SJSA1 (cell line): ENCODE data around the gene FBXO9. TPM values are rescaled to one million over a fixed set of nuclear protein-coding genes. Genes with fewer than 3 reads are reported as not detected.

Experiments
- DNase-seq, 2 experiments: peaks; one replicate each; pipeline ENCODE4 v3.0.0-alpha.2; 2015 to 2020; ENCODE audit warnings: low spot score in 2 of 2, low read depth in 1 of 2
- H3K27ac ChIP-seq: fragments of 250-450 bp; sonication (Bioruptor Pico); 2 replicates; pipeline ENCODE4 v1.5.1; 2020; ENCODE audit warnings: mild to moderate bottlenecking, moderate library complexity
- H3K27me3 ChIP-seq: fragments of 250-450 bp; sonication (Bioruptor Pico); replicated peaks from 2 replicates; pipeline ENCODE4 v1.5.1; 2020; ENCODE audit warnings: mild to moderate bottlenecking, moderate library complexity
- H3K36me3 ChIP-seq: fragments of 250-450 bp; sonication (Bioruptor Pico); 2 replicates; pipeline ENCODE4 v1.5.1; 2020; ENCODE audit warnings: mild to moderate bottlenecking
- H3K4me1 ChIP-seq: fragments of 250-450 bp; sonication (Bioruptor Pico); replicated peaks from 2 replicates; pipeline ENCODE4 v1.6.1; 2021; ENCODE audit warnings: mild to moderate bottlenecking
- H3K4me3 ChIP-seq: fragments of 250-450 bp; sonication (Bioruptor Pico); 2 replicates; pipeline ENCODE4 v1.5.1; 2020; ENCODE audit warnings: mild to moderate bottlenecking
- H3K9me3 ChIP-seq: fragments of 250-450 bp; sonication (Bioruptor Pico); replicated peaks from 2 replicates; pipeline ENCODE4 v1.5.1; 2020; ENCODE audit warnings: mild to moderate bottlenecking
- total RNA-seq: library from RNA; depleted of rRNA; stranded (reverse); fragments of >200 nt; shearing (Covaris generic); gene quantifications from 2 replicates; pipeline ENCODE4 v1.2.3, GENCODE V29; 2014; rRNA removed

FBXO9 gene
- total RNA-seq, 1 experiment from 2014 or later: 39.6 TPM

DNA sequence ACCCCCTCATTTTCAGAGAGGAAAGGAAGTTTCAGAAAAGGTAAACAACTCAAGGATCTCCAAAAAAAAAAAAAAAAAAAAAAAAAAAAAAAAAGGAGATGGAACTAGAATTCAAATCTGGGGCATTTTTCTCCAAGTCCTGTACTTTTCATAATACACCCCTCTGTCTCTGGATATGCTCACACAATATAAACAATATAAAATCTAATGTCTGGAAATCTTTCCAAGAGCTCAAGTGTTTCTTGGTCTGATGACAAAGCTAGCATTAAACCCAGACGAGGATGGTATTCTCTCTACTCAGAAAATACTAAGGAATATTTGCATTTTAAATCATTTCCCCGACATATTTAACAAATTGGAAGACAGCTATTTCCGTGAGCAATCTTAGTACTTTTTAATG lies 77.6 kb downstream of the FBXO9 start:
- Histone ChIP-seq H3K27ac (no peak overlapping the region), H3K36me3 (no peaks in the 10 kb centered on the region), H3K9me3 (no peaks in the 10 kb centered on the region), H3K27me3 (peaks cover 5% of the 10 kb centered on the region), H3K4me1 (no peaks in the 10 kb centered on the region), H3K4me3 (no peak overlapping the region)
- no peak for DNase-seq

DNA sequence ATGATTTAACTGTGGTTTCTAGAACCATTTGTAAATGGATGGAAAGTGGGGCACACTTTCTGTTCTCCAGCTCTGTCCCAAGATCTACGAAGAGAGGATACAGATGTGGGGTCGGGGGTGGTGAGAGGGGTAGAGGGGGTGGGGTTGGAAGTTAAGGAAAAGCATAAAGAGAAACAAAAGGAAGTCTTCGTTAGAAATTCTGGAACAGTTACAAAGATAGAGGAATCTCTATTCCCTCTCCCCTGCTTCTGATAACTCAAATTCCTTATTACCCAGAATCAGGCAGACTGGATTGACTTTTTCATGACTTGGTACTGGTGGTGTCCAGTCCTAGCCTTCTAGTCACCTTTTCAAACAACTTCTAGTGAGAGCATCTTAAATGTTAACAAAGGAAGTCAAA lies 78.5 kb downstream of the FBXO9 start:
- no peak overlapping the region for H3K4me3 ChIP-seq
- H3K9me3 ChIP-seq: no peaks in the 10 kb centered on the region
- DNase-seq: no peak
- H3K27me3 ChIP-seq: peaks cover 5% of the 10 kb centered on the region
- no peaks in the 10 kb centered on the region for H3K36me3 ChIP-seq
- H3K4me1 ChIP-seq: no peaks in the 10 kb centered on the region
- no peak overlapping the region for H3K27ac ChIP-seq

DNA sequence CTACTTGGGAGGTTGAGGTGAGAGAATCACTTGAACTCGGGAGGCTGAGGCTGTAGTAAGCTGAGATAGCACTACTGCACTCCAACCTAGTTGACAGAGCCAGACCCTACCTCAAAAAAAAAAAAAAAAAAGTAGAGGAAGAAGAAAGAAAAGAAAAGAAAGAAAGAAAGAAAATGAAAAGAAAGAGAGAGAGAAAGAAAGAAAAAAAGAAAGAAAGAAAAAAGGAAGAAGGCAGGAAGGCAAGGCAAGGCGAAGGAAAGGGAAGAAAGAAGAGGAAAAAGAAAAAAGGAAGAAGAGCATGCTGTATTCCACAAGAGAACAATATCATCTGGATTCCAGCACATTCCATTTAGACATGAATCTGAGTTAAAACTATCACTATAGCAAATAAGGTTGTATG lies 79.6 kb downstream of the FBXO9 start:
- H3K36me3 ChIP-seq: no peaks in the 10 kb centered on the region
- H3K9me3 ChIP-seq: no peaks in the 10 kb centered on the region
- H3K4me3 ChIP-seq: no peak overlapping the region
- peaks cover 5% of the 10 kb centered on the region for H3K27me3 ChIP-seq
- no peak overlapping the region for H3K27ac ChIP-seq
- H3K4me1 ChIP-seq: no peaks in the 10 kb centered on the region
- DNase-seq: no peak

- Histone ChIP-seq H3K4me1 (no peaks in the 10 kb centered on the region), H3K4me3 (no peak within 1 kb of the TSS), H3K9me3 (no peaks in the 10 kb centered on the region), H3K36me3 (no peaks in the 10 kb centered on the region), H3K27me3 (no peaks in the 10 kb centered on the region), H3K27ac (no peak within 1 kb of the TSS)
- no peak for DNase-seq
Measured at GRCh38 chr6:53148684-53149083, 83.5 kb downstream of the FBXO9 start, which contains the start of gene GCM1. Gene GCM1, minus strand, starts transcription at chr6:53148841. Its CDS starts 3,209 bp downstream, at chr6:53145632.

Other genes starting within 250 kb of the FBXO9 start
- gene GSTA5, start 224.6 kb upstream of the FBXO9 start, total RNA-seq: not detected in 2 replicates
- gene GSTA3, start 155.7 kb upstream of the FBXO9 start, total RNA-seq: not detected in 2 replicates
- 25.8 and 46.8 TPM in 2 replicates for gene GSTA4, start 70.1 kb upstream of the FBXO9 start, total RNA-seq
- 11.4 and 18.6 TPM in 2 replicates for gene CILK1, start 3.6 kb upstream of the FBXO9 start, total RNA-seq
- gene GCM1, start 83.4 kb downstream of the FBXO9 start, total RNA-seq: not detected in 2 replicates